Smooth muscle cell (in vitro differentiated cells): ENCODE measurements around the gene WDR1. TPM values are rescaled to one million over a fixed set of nuclear protein-coding genes. Genes with fewer than 3 reads are reported as not detected.
A peak's percentile ranks its signal among the peaks of the same experiment; 100 is the strongest.

ENCODE experiments used
- DNase-seq: peaks from one replicate; lab custom pipeline; 2025; ENCODE audit not compliant: unreplicated experiment; lab: John Stamatoyannopoulos, UW
- H2AFZ ChIP-seq: fragments of 200-600 bp; sonication (generic); 2 replicates; pipeline ENCODE4 v1.6.0; 2016; ENCODE audit warnings: antibody characterized with exemption, low read depth, mild to moderate bottlenecking
- H3F3A ChIP-seq: fragments of 200-600 bp; sonication (generic); 2 replicates; pipeline ENCODE4 v1.6.0; 2017; ENCODE audit warnings: antibody characterized with exemption, low read depth
- H3K27ac ChIP-seq: fragments of 200-600 bp; sonication (generic); 2 replicates; pipeline ENCODE4 v1.5.1; 2016; ENCODE audit warnings: low read depth, mild to moderate bottlenecking
- H3K27me3 ChIP-seq: fragments of 200-600 bp; sonication (generic); 2 replicates; pipeline ENCODE4 v1.6.1; 2016; ENCODE audit warnings: low read depth, mild to moderate bottlenecking
- H3K36me3 ChIP-seq: fragments of 200-600 bp; sonication (generic); 2 replicates; pipeline ENCODE4 v1.5.1; 2016; ENCODE audit warnings: low read depth
- H3K4me1 ChIP-seq: fragments of 200-600 bp; sonication (generic); 2 replicates; pipeline ENCODE4 v1.5.1; 2016; ENCODE audit warnings: low read depth
- H3K4me2 ChIP-seq: fragments of 200-600 bp; sonication (generic); 2 replicates; pipeline ENCODE4 v1.6.0; 2016; ENCODE audit warnings: mild to moderate bottlenecking
- H3K4me3 ChIP-seq: fragments of 200-600 bp; sonication (generic); 2 replicates; pipeline ENCODE4 v1.5.1; 2016; ENCODE audit warnings: mild to moderate bottlenecking
- H3K79me2 ChIP-seq: fragments of 200-600 bp; sonication (generic); 2 replicates; pipeline ENCODE4 v1.6.0; 2016; ENCODE audit warnings: low read depth, mild to moderate bottlenecking
- H3K9ac ChIP-seq: fragments of 200-600 bp; sonication (generic); 2 replicates; pipeline ENCODE4 v1.6.0; 2016; ENCODE audit warnings: low read depth
- H3K9me3 ChIP-seq: fragments of 200-600 bp; sonication (generic); replicated peaks from 2 replicates; pipeline ENCODE4 v1.5.1; 2016; ENCODE audit warnings: low read depth
- H4K20me1 ChIP-seq: fragments of 200-600 bp; sonication (generic); 2 replicates; pipeline ENCODE4 v1.6.0; 2016; ENCODE audit warnings: low read depth
- WGBS: methylation state at CpG from one replicate; pipeline ENCODE4 v1.1.7; 2016; ENCODE audit warnings: low lambda C conversion rate; 5-methylcytosine and 5-hydroxymethylcytosine counted together
- polyA plus RNA-seq: library from polyadenylated mRNA; unstranded; fragments of >200 nt; fragmentation: Nextera tagmentation; extraction: Ambion mirVana; gene quantifications from 2 replicates; pipeline ENCODE4 v1.2.1, GENCODE V29; 2016
- total RNA-seq: library from RNA; depleted of rRNA; stranded (reverse); fragments of >200 nt; gene quantifications from 2 replicates; pipeline ENCODE4 v1.2.3, GENCODE V29; 2014
- TF ChIP-seq, protein P1 (sequence below): fragments of 200-600 bp; sonication (generic); IDR thresholded peaks from 2 replicates; pipeline ENCODE4 v1.5.1; 2017; ENCODE audit warnings: borderline replicate concordance, mild to moderate bottlenecking, antibody characterized with exemption; ENCODE audit not compliant: insufficient read depth, poor library complexity, severe bottlenecking

The WDR1 gene
- total and polyA plus RNA-seq, 2 experiments from 2014 or later: 259 to 273 TPM

DNA sequence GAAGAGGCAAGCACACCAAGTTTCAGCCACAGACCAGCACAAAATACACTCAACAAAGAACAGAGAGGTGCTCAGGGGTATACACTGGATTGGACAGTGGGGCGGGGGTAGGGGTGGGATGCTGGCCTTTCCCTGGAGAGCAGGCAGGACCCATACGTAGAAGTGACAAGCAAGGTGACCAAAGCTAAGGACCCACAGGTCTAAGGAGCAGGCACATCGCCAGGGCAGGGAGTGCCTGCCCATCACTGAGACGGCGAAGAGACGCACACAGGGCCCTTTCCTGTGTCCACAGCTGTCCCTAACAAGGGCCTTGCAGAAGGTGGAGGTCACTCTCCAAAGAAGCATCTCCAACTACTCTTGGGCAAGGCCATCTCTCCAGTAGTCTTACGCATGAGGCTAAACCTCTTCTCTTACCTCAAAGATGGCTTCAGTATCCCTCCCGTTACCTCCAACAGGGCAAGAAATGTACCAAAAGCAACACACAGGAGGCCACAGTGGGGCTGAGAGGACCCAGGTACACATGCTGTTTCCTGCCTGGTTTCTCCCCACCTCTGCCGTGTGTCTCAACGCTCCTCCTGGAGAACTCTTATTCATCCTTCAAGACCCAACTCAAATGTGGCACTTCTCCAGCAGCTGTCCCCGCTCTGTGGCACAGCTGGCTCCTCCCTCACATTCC lies 6.5 kb downstream of the WDR1 start:
- Histone ChIP-seq H3K4me1 (peaks cover 33% of the 10 kb centered on the region), H3K79me2 (peaks cover 94% of the 10 kb centered on the region), H3K36me3 (no peaks in the 10 kb centered on the region), H3K4me3 (no peak overlapping the region), H3K4me2 (no peak overlapping the region), H3F3A (peaks cover 35% of the 10 kb centered on the region), H3K9ac (no peak overlapping the region), H3K27ac (peak overlapping the region; percentile 89), H3K9me3 (no peaks in the 10 kb centered on the region), H2AFZ (no peak overlapping the region), H4K20me1 (peaks cover 100% of the 10 kb centered on the region), H3K27me3 (no peaks in the 10 kb centered on the region)
- 97% methylated on average over 11 of the region's 11 CpGs for WGBS
- TF ChIP-seq, protein P1, sequence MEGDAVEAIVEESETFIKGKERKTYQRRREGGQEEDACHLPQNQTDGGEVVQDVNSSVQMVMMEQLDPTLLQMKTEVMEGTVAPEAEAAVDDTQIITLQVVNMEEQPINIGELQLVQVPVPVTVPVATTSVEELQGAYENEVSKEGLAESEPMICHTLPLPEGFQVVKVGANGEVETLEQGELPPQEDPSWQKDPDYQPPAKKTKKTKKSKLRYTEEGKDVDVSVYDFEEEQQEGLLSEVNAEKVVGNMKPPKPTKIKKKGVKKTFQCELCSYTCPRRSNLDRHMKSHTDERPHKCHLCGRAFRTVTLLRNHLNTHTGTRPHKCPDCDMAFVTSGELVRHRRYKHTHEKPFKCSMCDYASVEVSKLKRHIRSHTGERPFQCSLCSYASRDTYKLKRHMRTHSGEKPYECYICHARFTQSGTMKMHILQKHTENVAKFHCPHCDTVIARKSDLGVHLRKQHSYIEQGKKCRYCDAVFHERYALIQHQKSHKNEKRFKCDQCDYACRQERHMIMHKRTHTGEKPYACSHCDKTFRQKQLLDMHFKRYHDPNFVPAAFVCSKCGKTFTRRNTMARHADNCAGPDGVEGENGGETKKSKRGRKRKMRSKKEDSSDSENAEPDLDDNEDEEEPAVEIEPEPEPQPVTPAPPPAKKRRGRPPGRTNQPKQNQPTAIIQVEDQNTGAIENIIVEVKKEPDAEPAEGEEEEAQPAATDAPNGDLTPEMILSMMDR: no peak
- DNase-seq: no peak

DNA sequence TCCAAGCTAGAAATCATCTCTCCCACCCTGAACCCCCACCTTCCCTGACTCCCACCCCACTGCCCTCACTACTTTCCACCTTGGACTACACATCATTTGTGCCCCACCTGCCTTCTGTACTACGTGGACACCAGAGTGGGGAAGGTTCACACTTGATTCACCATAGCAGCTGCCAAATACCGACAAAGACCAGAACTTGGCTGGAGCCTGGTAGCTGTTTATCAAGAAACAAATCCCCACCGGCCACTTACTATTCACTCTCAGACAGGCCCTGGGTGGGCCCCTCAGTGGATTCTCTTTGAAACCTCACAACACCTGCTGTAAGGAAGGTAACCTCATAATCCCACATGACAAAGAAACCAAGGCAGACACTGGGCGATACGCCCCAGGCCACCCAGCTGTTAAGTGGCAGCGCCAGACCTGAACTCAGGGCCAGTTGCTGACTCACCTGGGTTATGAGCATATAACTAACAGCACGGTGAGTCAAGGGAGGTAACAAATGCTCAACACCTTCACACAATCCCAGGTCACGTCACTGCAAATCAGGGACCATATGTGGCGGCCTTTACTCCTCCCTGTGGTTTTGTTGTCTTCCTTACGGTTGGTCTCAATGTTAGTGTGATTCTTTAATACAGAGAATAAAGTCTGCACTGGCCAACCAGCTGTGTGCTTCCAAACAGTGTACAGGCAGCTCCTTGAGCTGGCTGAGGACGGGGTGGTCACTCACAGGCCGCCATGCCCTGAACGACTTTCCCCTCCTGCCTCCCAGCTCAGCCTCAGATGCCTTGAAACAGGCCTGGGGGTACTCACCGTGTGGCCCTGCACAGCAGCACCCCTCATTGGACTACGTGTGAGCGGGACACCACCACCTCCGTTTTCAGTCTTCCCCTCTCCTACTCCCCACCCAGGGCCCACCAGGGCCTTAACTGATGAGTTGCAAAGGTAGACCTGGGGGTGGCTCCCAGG lies 7.5 kb downstream of the WDR1 start:
- no peak overlapping the region for H3K4me3 ChIP-seq
- DNase-seq: no peak
- no peak overlapping the region for H2AFZ ChIP-seq
- no peaks in the 10 kb centered on the region for H3K27me3 ChIP-seq
- peaks cover 100% of the 10 kb centered on the region for H4K20me1 ChIP-seq
- WGBS: 75% methylated on average over 17 of the region's 17 CpGs
- no peaks in the 10 kb centered on the region for H3K36me3 ChIP-seq
- no peak overlapping the region for H3K4me2 ChIP-seq
- H3K9ac ChIP-seq: no peak overlapping the region
- peak overlapping the region; percentile 89 for H3K27ac ChIP-seq
- no peaks in the 10 kb centered on the region for H3K9me3 ChIP-seq
- H3F3A ChIP-seq: peaks cover 35% of the 10 kb centered on the region
- TF ChIP-seq, protein P1: no peak
- peaks cover 38% of the 10 kb centered on the region for H3K4me1 ChIP-seq
- peaks cover 94% of the 10 kb centered on the region for H3K79me2 ChIP-seq

DNA sequence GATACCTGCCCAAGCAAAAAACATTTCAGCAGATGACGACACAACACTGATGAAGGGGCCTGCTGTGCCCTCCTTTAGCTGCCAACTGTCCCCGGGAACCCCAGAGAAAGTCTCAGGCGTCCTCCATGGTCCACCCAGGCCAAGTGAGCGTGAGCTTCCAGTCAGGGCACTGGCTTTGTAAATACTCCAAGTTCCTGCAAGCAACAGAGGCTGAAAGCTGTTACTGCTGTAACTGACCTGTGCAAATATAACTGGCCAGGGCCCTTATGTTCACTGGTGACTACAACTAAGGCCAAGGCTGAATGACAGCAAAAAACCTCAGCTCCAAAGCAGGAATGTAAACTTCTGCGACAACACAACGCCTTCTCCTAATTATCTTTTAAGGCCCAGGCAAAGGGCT lies 8.2 kb downstream of the WDR1 start:
- WGBS: 82% methylated on average over 6 of the region's 6 CpGs
- no peak overlapping the region for H3K9ac ChIP-seq
- H3K27ac ChIP-seq: peak overlapping the region; percentile 89
- H3K36me3 ChIP-seq: no peaks in the 10 kb centered on the region
- peaks cover 35% of the 10 kb centered on the region for H3F3A ChIP-seq
- H3K79me2 ChIP-seq: peaks cover 94% of the 10 kb centered on the region
- H2AFZ ChIP-seq: no peak overlapping the region
- no peak overlapping the region for H3K4me3 ChIP-seq
- no peak for DNase-seq
- TF ChIP-seq, protein P1: no peak
- H3K9me3 ChIP-seq: no peaks in the 10 kb centered on the region
- peaks cover 45% of the 10 kb centered on the region for H3K4me1 ChIP-seq
- H3K27me3 ChIP-seq: no peaks in the 10 kb centered on the region
- H4K20me1 ChIP-seq: peaks cover 100% of the 10 kb centered on the region
- H3K4me2 ChIP-seq: no peak overlapping the region
